Progenitor cell of endocrine pancreas (in vitro differentiated cells): Measurements from ENCODE around the gene CCNT2. TPM values are rescaled to one million over a fixed set of nuclear protein-coding genes. Genes with fewer than 3 reads are reported as not detected.
A peak's percentile ranks its signal among the peaks of the same experiment; 100 is the strongest.

ENCODE experiments used
- DNase-seq: peaks from one replicate; pipeline ENCODE4 v3.0.0; 2021; ENCODE audit warnings: low spot score; ENCODE audit not compliant: unreplicated experiment
- H3K27ac Mint-ChIP-seq: 2 replicates; pipeline ENCODE4 v1.8.0; 2021; ENCODE audit warnings: mild to moderate bottlenecking, moderate library complexity, mixed read lengths
- H3K27me3 Mint-ChIP-seq: 2 replicates; pipeline ENCODE4 v1.8.0; 2021; ENCODE audit warnings: mixed read lengths
- H3K36me3 Mint-ChIP-seq: 2 replicates; pipeline ENCODE4 v1.8.0; 2022; ENCODE audit warnings: mixed read lengths; ENCODE audit not compliant: insufficient read depth
- H3K4me1 Mint-ChIP-seq: 2 replicates; pipeline ENCODE4 v1.8.0; 2021; ENCODE audit warnings: low read depth, mixed read lengths
- H3K4me3 Mint-ChIP-seq: 2 replicates; pipeline ENCODE4 v1.8.0; 2021; ENCODE audit warnings: low read depth, mild to moderate bottlenecking, moderate library complexity, mixed read lengths
- H3K9me3 Mint-ChIP-seq: 2 replicates; pipeline ENCODE4 v1.8.0; 2021; ENCODE audit warnings: low read depth, mixed read lengths
- CTCF ChIP-seq: fragments of 200-600 bp; sonication (generic); IDR thresholded peaks from one replicate; pipeline ENCODE4 v1.5.0; 2021; ENCODE audit warnings: antibody characterized with exemption, mild to moderate bottlenecking; ENCODE audit not compliant: unreplicated experiment
- total RNA-seq: library from RNA; stranded (reverse); gene quantifications from 2 replicates; pipeline ENCODE4 v1.2.1, GENCODE V29; 2021

The CCNT2 gene
- total RNA-seq, 1 donor from 2014 or later = 74.8 TPM

- Mint-ChIP-seq H3K4me1 (peaks cover 21% of the 10 kb centered on the region), H3K27me3 (no peaks in the 10 kb centered on the region), H3K9me3 (no peaks in the 10 kb centered on the region), H3K4me3 (no peak overlapping the region), H3K27ac (peak overlapping the region; percentile 44), H3K36me3 (peaks cover 8% of the 10 kb centered on the region)
- no peak for TF ChIP-seq CTCF
- no peak for DNase-seq
Measured at GRCh38 chr2:134934150-134934549, 15.5 kb downstream of the CCNT2 start.

- H3K4me3 Mint-ChIP-seq = no peak overlapping the region
- no peak for TF ChIP-seq CTCF
- peaks cover 21% of the 10 kb centered on the region for H3K4me1 Mint-ChIP-seq
- peak overlapping the region; percentile 44 for H3K27ac Mint-ChIP-seq
- peaks cover 9% of the 10 kb centered on the region for H3K36me3 Mint-ChIP-seq
- H3K9me3 Mint-ChIP-seq = no peaks in the 10 kb centered on the region
- no peak for DNase-seq
- H3K27me3 Mint-ChIP-seq = no peaks in the 10 kb centered on the region
Measured at GRCh38 chr2:134934641-134935040, 16.0 kb downstream of the CCNT2 start.

GRCh38 chr2:134936691-134937090, 18.1 kb downstream of the CCNT2 start:
- H3K27ac Mint-ChIP-seq = peak overlapping the region; percentile 69

GRCh38 chr2:134943540-134943939, 24.9 kb downstream of the CCNT2 start:
- no peak for TF ChIP-seq CTCF
- no peaks in the 10 kb centered on the region for H3K27me3 Mint-ChIP-seq
- no peak overlapping the region for H3K27ac Mint-ChIP-seq
- no peaks in the 10 kb centered on the region for H3K4me1 Mint-ChIP-seq
- no peak overlapping the region for H3K4me3 Mint-ChIP-seq
- H3K9me3 Mint-ChIP-seq = no peaks in the 10 kb centered on the region
- peaks cover 17% of the 10 kb centered on the region for H3K36me3 Mint-ChIP-seq
- DNase-seq = no peak

More at GRCh38 chr2:134936691-134937090, 18.1 kb downstream of the CCNT2 start:
- peaks cover 21% of the 10 kb centered on the region for H3K4me1 Mint-ChIP-seq
- no peaks in the 10 kb centered on the region for H3K9me3 Mint-ChIP-seq
- H3K27me3 Mint-ChIP-seq = no peaks in the 10 kb centered on the region
- no peak overlapping the region for H3K4me3 Mint-ChIP-seq
- peaks cover 11% of the 10 kb centered on the region for H3K36me3 Mint-ChIP-seq
- DNase-seq = no peak
- no peak for TF ChIP-seq CTCF

- Mint-ChIP-seq H3K36me3 (peaks cover 14% of the 10 kb centered on the region), H3K27me3 (no peaks in the 10 kb centered on the region), H3K27ac (no peak overlapping the region), H3K9me3 (no peaks in the 10 kb centered on the region), H3K4me3 (no peak overlapping the region), H3K4me1 (no peaks in the 10 kb centered on the region)
- no peak for DNase-seq
- TF ChIP-seq CTCF = no peak
Measured at GRCh38 chr2:134944975-134945374, 26.4 kb downstream of the CCNT2 start.
